ENCODE measurements around the gene ARL6IP4. TPM values are rescaled to one million over a fixed set of nuclear protein-coding genes. Genes with fewer than 3 reads are reported as not detected.

The ARL6IP4 gene
- total RNA-seq, 2 experiments from 2014 or later, result 159 to 177 TPM

DNA sequence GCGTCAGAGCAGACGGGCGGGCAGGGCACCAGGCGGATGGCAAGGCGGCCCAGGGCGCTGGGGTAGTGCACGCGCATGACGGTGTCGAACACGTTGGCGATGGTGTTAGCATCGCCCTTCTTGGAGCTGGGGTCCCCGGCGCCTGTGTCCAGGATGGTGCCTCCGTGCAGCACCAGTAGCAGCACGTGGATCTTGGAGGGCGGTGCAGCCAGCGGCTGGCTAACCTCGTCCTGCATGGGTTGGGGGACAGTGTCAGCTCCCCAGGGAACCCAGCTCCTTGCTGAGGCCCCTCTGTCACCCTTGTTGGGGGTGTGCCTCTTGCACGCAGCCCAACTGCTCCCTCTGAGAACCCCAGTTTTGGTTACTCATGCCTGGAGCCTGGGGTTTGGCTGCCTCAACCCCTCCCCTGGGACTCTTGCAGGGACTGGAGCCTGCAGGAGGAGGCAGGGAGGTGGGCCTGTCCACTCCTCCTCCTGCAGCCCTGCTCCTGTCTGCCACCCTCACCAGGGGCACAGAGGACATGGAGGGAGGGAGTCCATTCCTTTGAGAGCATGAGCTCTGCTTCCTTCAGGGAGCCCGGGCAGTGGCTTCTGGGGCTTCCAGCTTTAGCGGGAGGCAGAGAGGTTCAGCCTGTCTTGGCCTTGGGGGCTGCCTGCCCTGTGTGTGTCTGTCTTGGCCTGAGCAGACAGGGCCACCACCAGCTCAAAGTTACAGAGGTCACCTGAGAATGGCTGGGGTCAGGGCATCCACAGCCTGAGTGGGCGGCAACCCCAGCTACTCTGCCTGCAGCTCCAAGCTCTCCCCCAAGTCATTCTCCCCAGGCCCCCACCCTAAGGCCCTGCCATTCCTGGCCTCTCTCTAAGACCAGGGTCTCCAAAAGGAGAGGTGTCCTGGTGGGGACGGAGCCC, 17.1 kb downstream of the ARL6IP4 start:
- Mint-ChIP-seq H3K4me3 (no peak overlapping the region), H3K27me3 (ENCODE audit: low read depth) (no peaks in the 10 kb centered on the region), H3K36me3 (ENCODE audit: low read depth) (no peaks in the 10 kb centered on the region), H3K27ac (no peak overlapping the region), H3K4me1 (ENCODE audit: low read depth) (no peaks in the 10 kb centered on the region), H3K9me3 (no peaks in the 10 kb centered on the region)
- intact Hi-C loops (cut with micrococcal nuclease), result no loop called here
- CTCF ChIA-PET, result interaction anchor here (0.6 kb wide), 1 partner anchor 138 kb away, joined by 3 read pairs; no protein-coding TSS in a partner anchor
- DNase-seq, result no peak

DNA sequence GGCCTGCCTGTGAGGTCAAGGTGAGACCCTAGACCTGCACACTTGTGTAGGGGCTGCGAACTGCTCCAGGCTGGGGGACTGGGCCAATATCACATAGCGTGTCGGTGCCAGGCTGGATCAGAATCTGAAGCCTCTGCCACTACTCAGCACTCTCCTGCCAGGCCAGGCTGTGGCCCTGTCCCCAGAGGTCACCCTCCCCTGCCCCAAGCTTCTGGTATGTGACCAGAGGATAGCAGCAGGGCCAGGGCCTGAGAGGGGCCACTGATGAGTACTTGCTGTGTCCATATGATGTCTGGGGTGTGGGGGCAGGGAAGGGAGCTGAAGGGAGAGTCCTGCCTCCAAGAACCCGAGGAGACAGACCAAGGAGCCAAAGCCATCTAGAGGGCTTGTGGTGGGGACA, 17.8 kb downstream of the ARL6IP4 start:
- intact Hi-C loops (cut with micrococcal nuclease), result no loop called here
- Mint-ChIP-seq H3K9me3 (no peaks in the 10 kb centered on the region), H3K27ac (no peak overlapping the region), H3K4me1 (ENCODE audit: low read depth) (no peaks in the 10 kb centered on the region), H3K27me3 (ENCODE audit: low read depth) (no peaks in the 10 kb centered on the region), H3K4me3 (no peak overlapping the region), H3K36me3 (ENCODE audit: low read depth) (no peaks in the 10 kb centered on the region)
- DNase-seq, result no peak
- CTCF ChIA-PET, result interaction anchor here (0.6 kb wide), 1 partner anchor 137 kb away, joined by 3 read pairs; no protein-coding TSS in a partner anchor

DNA sequence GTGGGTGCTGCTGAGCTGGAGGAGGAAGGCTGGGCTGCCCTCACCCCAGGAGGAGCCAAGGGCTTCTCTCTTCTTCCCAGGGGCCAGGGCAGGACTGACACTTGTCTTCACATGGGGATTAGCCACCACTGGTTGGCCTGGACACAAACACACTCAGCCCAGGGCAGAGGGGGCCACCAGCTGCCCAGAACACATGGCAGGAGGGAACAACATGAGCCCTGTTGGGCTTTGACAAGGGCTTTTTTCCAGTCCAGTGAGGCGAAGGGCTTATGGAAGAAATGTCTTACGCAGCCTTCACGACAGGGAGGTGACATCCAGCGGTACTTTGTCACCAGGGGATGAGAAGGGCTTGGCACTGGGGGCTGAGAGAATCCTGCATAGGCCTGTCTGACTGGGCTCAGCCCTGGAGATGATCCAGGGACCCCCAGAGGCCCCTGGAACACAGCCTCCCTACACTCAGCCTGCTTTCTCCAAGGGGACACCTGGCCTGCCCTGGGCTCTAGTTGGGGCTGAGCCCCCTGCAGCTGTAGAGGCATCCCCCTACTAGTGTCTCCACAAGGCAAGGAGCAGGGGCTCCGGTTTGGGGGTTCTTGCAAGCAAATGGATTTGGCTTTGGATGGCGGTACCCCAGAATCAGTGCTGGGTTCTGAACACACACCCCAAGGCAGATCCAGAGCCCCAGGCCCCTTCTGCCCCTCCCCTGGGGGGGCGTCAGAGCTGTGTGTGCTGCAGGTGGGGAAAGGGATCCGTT, 18.9 kb downstream of the ARL6IP4 start:
- Mint-ChIP-seq H3K4me3 (no peak overlapping the region), H3K36me3 (ENCODE audit: low read depth) (peaks cover 1% of the 10 kb centered on the region), H3K4me1 (ENCODE audit: low read depth) (no peaks in the 10 kb centered on the region), H3K27ac (no peak overlapping the region), H3K9me3 (no peaks in the 10 kb centered on the region), H3K27me3 (ENCODE audit: low read depth) (no peaks in the 10 kb centered on the region)
- intact Hi-C loops (cut with micrococcal nuclease), result no loop called here
- no peak for DNase-seq
- CTCF ChIA-PET, result no interaction called here

DNA sequence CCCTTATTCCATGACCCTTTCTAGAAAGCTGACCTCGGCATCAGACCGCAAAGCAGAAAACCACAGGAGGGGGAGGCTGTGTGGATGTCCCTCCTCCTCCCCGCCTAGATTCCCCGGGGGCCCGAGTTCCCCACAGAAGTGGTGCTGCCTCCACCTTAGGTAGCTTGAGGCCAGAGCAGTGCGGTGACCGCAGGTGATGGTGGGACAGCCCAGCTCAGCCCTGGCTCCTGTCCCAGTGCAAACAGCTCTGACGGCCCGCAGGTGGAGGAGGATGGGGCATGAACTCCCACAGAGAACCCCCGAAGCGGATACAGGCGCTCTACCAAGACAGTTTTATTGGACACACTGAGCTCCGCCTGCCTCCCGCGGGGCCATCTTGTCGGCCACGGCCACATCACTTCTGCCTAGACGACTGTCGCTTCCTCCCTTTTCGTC, 19.5 kb downstream of the ARL6IP4 start:
- Mint-ChIP-seq H3K9me3 (no peaks in the 10 kb centered on the region), H3K27ac (no peak overlapping the region), H3K4me1 (ENCODE audit: low read depth) (no peaks in the 10 kb centered on the region), H3K27me3 (ENCODE audit: low read depth) (no peaks in the 10 kb centered on the region), H3K4me3 (no peak overlapping the region), H3K36me3 (ENCODE audit: low read depth) (peaks cover 2% of the 10 kb centered on the region)
- intact Hi-C loops (cut with micrococcal nuclease), result no loop called here
- DNase-seq, result no peak
- CTCF ChIA-PET, result no interaction called here

DNA sequence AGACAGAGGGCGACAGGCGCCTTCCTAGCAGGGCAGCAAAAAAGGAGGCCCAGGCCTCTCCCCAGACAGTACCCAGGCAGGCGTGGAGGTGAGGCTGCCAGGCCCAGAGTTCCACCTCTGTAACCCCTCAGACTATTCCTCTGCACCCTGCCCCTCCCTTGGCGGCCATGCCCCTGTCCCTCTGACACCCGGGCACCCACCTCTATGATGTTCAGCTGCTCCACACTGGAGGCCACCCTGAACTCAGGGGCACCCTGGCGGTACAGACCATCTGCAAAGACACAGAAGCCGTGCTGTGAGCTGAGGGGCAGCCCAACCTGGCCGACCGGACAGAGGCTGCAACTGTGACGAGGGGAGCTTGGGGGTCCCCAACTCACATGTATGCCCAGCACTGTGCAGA, 20.1 kb downstream of the ARL6IP4 start:
- Mint-ChIP-seq H3K9me3 (no peaks in the 10 kb centered on the region), H3K27ac (no peak overlapping the region), H3K4me1 (ENCODE audit: low read depth) (no peaks in the 10 kb centered on the region), H3K36me3 (ENCODE audit: low read depth) (peaks cover 2% of the 10 kb centered on the region), H3K4me3 (no peak overlapping the region), H3K27me3 (ENCODE audit: low read depth) (no peaks in the 10 kb centered on the region)
- CTCF ChIA-PET, result no interaction called here
- intact Hi-C loops (cut with micrococcal nuclease), result no loop called here
- DNase-seq, result no peak

GRCh38 chr12:123001464-123001863, 21.0 kb downstream of the ARL6IP4 start:
- H3K36me3 Mint-ChIP-seq (ENCODE audit: low read depth), result peaks cover 2% of the 10 kb centered on the region
- intact Hi-C loops (cut with micrococcal nuclease), result no loop called here
- H3K4me1 Mint-ChIP-seq (ENCODE audit: low read depth), result no peaks in the 10 kb centered on the region
- no peaks in the 10 kb centered on the region for H3K27me3 Mint-ChIP-seq (ENCODE audit: low read depth)
- CTCF ChIA-PET, result no interaction called here
- no peak for DNase-seq
- H3K9me3 Mint-ChIP-seq, result no peaks in the 10 kb centered on the region
- no peak overlapping the region for H3K4me3 Mint-ChIP-seq
- no peak overlapping the region for H3K27ac Mint-ChIP-seq

DNA sequence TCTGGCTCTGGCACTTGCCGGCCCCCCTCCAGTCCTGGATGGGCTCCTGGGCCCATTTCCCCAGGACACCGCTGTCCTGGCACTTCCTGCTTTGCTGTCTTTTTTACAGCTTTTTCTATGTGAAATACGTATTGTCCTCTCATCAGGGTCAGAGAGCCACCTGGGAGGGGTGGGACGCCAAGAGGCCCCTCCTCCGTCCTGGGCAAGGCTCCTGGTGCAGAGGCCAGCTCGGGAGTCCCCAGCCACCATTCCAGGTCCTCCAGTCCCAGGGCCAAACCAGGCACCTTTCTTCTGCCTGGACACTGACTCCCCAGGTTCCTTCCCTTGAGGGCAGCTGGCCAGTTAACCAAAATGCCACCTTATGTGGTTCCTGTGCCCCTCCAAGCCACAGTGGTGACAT, 22.8 kb downstream of the ARL6IP4 start:
- Mint-ChIP-seq H3K9me3 (no peaks in the 10 kb centered on the region), H3K36me3 (ENCODE audit: low read depth) (peaks cover 2% of the 10 kb centered on the region), H3K27me3 (ENCODE audit: low read depth) (no peaks in the 10 kb centered on the region), H3K27ac (no peak overlapping the region), H3K4me1 (ENCODE audit: low read depth) (no peaks in the 10 kb centered on the region), H3K4me3 (no peak overlapping the region)
- CTCF ChIA-PET, result no interaction called here
- intact Hi-C loops (cut with micrococcal nuclease), result no loop called here
- DNase-seq, result no peak

GRCh38 chr12:123004287-123004686, 23.8 kb downstream of the ARL6IP4 start:
- no peaks in the 10 kb centered on the region for H3K4me1 Mint-ChIP-seq (ENCODE audit: low read depth)
- intact Hi-C loops (cut with micrococcal nuclease), result no loop called here
- no peak overlapping the region for H3K27ac Mint-ChIP-seq
- H3K36me3 Mint-ChIP-seq (ENCODE audit: low read depth), result peaks cover 2% of the 10 kb centered on the region
- H3K27me3 Mint-ChIP-seq (ENCODE audit: low read depth), result no peaks in the 10 kb centered on the region
- H3K4me3 Mint-ChIP-seq, result no peak overlapping the region
- no peak for DNase-seq
- no peaks in the 10 kb centered on the region for H3K9me3 Mint-ChIP-seq
- CTCF ChIA-PET, result no interaction called here

GRCh38 chr12:123005081-123005626, 24.7 kb downstream of the ARL6IP4 start:
- Mint-ChIP-seq H3K27me3 (ENCODE audit: low read depth) (no peaks in the 10 kb centered on the region), H3K4me3 (no peak overlapping the region), H3K27ac (no peak overlapping the region), H3K4me1 (ENCODE audit: low read depth) (no peaks in the 10 kb centered on the region), H3K36me3 (ENCODE audit: low read depth) (peaks cover 2% of the 10 kb centered on the region), H3K9me3 (no peaks in the 10 kb centered on the region)
- no peak for DNase-seq
- CTCF ChIA-PET, result interaction anchor here (1.5 kb wide), 1 partner anchor 70 kb away, joined by 6 read pairs; no protein-coding TSS in a partner anchor
- intact Hi-C loops (cut with micrococcal nuclease), result no loop called here

GRCh38 chr12:123006977-123007376, 26.5 kb downstream of the ARL6IP4 start:
- no peak overlapping the region for H3K4me3 Mint-ChIP-seq
- H3K36me3 Mint-ChIP-seq (ENCODE audit: low read depth), result peaks cover 2% of the 10 kb centered on the region
- H3K27ac Mint-ChIP-seq, result no peak overlapping the region
- no peak for DNase-seq
- intact Hi-C loops (cut with micrococcal nuclease), result no loop called here
- no peaks in the 10 kb centered on the region for H3K4me1 Mint-ChIP-seq (ENCODE audit: low read depth)
- CTCF ChIA-PET, result interaction anchor here (0.7 to 1.5 kb wide), 2 partner anchors 68 to 182 kb away, joined by 4 to 6 read pairs; no protein-coding TSS in a partner anchor
- H3K27me3 Mint-ChIP-seq (ENCODE audit: low read depth), result no peaks in the 10 kb centered on the region
- H3K9me3 Mint-ChIP-seq, result no peaks in the 10 kb centered on the region

GRCh38 chr12:123010110-123010509, 29.6 kb downstream of the ARL6IP4 start:
- Mint-ChIP-seq H3K27me3 (ENCODE audit: low read depth) (no peaks in the 10 kb centered on the region), H3K27ac (no peak overlapping the region), H3K4me1 (ENCODE audit: low read depth) (no peaks in the 10 kb centered on the region), H3K36me3 (ENCODE audit: low read depth) (no peaks in the 10 kb centered on the region), H3K4me3 (no peak overlapping the region), H3K9me3 (no peaks in the 10 kb centered on the region)
- DNase-seq, result no peak
- CTCF ChIA-PET, result no interaction called here
- intact Hi-C loops (cut with micrococcal nuclease), result no loop called here

DNA sequence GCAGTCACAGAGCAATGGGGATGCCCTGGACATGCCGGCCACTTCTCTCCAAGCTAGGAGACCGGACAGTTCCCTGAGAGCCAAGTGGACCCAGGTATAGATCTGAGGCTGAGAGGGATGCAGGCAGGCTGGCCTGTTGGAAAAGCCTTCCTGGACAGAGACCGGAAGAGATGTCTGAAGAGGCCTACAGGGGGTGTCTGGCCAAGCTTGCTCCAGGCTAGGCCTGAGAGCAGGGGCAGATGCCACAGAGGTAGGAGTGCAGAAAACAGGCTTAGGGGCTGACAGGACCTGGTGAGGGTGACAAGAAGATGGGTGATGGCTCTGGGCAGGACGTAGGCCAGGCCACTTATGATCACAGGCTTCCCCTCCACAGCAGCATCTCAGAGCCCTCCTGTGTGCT, 30.2 kb downstream of the ARL6IP4 start:
- no peak overlapping the region for H3K4me3 Mint-ChIP-seq
- CTCF ChIA-PET, result no interaction called here

More for the DNA sequence above, 30.2 kb downstream of the ARL6IP4 start:
- Mint-ChIP-seq H3K27ac (no peak overlapping the region), H3K4me1 (ENCODE audit: low read depth) (no peaks in the 10 kb centered on the region), H3K27me3 (ENCODE audit: low read depth) (no peaks in the 10 kb centered on the region), H3K36me3 (ENCODE audit: low read depth) (no peaks in the 10 kb centered on the region), H3K9me3 (no peaks in the 10 kb centered on the region)
- intact Hi-C loops (cut with micrococcal nuclease), result no loop called here
- no peak for DNase-seq

All from activated naive CD4-positive, alpha-beta T cell treated with anti-CD3 and anti-CD28 coated beads for 36 hours (primary cell).